Gastrocnemius medialis (tissue), 4 donors: ENCODE measurements around the gene PCDH17.

Experiments
- CTCF ChIP-seq, 5 experiments: fragments of 450-650 bp in 3 of 5; fragments of 200-600 bp in 2 of 5; sonication (generic) in 2 of 5; IDR thresholded peaks in 4 of 5; conservative IDR thresholded peaks in 1 of 5; 1 replicate in 4 of 5; 2 replicates in 1 of 5; pipeline ENCODE4 v1.5.1; 2016 to 2019; ENCODE audit warnings: antibody characterized with exemption in 5 of 5, mild to moderate bottlenecking in 3 of 5, moderate library complexity in 3 of 5
- POLR2A ChIP-seq, 2 donors: fragments of 450-650 bp; IDR thresholded peaks; one replicate each; pipeline ENCODE4 v1.6.1; 2017; ENCODE audit warnings: antibody characterized with exemption in 2 of 2, mild to moderate bottlenecking in 2 of 2, moderate library complexity in 2 of 2

- TF ChIP-seq POLR2A (IDR thresholded peaks at IDR 0.05): no peak
- no peak for TF ChIP-seq CTCF (IDR thresholded peaks at IDR 0.05 in 4 of 5, conservative IDR thresholded peaks at IDR 0.05 in 1 of 5)
Observed at GRCh38 chr13:57739089-57739488, 107.5 kb downstream of the PCDH17 start.
